NCI-H82 (cell line): ENCODE measurements around the gene AKR1C4.
"Not testable (repeated sequence)": the region's sequence is repeated elsewhere in the genome, so short reads cannot be mapped to it uniquely, and the experiment has no call there.

Experiments used
- DNase-seq: peaks from one replicate; lab custom pipeline; 2025; lab: John Stamatoyannopoulos, UW

AKR1C4 gene

GRCh38 chr10:5206799-5207198, 10.2 kb downstream of the AKR1C4 start:
- no peak for DNase-seq

GRCh38 chr10:5209776-5210175, 13.1 kb downstream of the AKR1C4 start:
- DNase-seq = not testable (repeated sequence)

GRCh38 chr10:5210261-5210660, 13.6 kb downstream of the AKR1C4 start:
- not testable (repeated sequence) for DNase-seq

- no peak for DNase-seq
Observed at GRCh38 chr10:5211696-5212536, 15.3 kb downstream of the AKR1C4 start.

GRCh38 chr10:5216801-5217200, 20.2 kb downstream of the AKR1C4 start:
- no peak for DNase-seq

- DNase-seq = no peak
Observed at GRCh38 chr10:5219262-5219661, 22.6 kb downstream of the AKR1C4 start.

- not testable (repeated sequence) for DNase-seq
Observed at GRCh38 chr10:5222942-5223341, 26.3 kb downstream of the AKR1C4 start.

GRCh38 chr10:5229019-5229418, 32.4 kb downstream of the AKR1C4 start:
- DNase-seq = no peak

GRCh38 chr10:5233324-5233723, 36.7 kb downstream of the AKR1C4 start:
- DNase-seq = no peak

GRCh38 chr10:5234106-5234860, 37.6 kb downstream of the AKR1C4 start:
- DNase-seq = peak; percentile 68

GRCh38 chr10:5237541-5237940, 40.9 kb downstream of the AKR1C4 start:
- not testable (repeated sequence) for DNase-seq

GRCh38 chr10:5242585-5242984, 45.9 kb downstream of the AKR1C4 start:
- no peak for DNase-seq

- DNase-seq = no peak
Observed at GRCh38 chr10:5243521-5243987, 46.9 kb downstream of the AKR1C4 start.

GRCh38 chr10:5252177-5253037, 55.8 kb downstream of the AKR1C4 start:
- no peak for DNase-seq

GRCh38 chr10:5254488-5254887, 57.9 kb downstream of the AKR1C4 start:
- no peak for DNase-seq

GRCh38 chr10:5257768-5258167, 61.1 kb downstream of the AKR1C4 start:
- not testable (repeated sequence) for DNase-seq

- no peak for DNase-seq
Observed at GRCh38 chr10:5259132-5259951, 62.7 kb downstream of the AKR1C4 start.

GRCh38 chr10:5259952-5260578, 63.4 kb downstream of the AKR1C4 start:
- no peak for DNase-seq

GRCh38 chr10:5260828-5261227, 64.2 kb downstream of the AKR1C4 start:
- no peak for DNase-seq

- no peak for DNase-seq
Observed at GRCh38 chr10:5265139-5265538, 68.5 kb downstream of the AKR1C4 start.

- DNase-seq = no peak
Observed at GRCh38 chr10:5266351-5266750, 69.7 kb downstream of the AKR1C4 start.
